HG02938 (cell line): ENCODE results near the gene JARID2.
"Not testable (repeated sequence)": the region's sequence is repeated elsewhere in the genome, so short reads cannot be mapped to it uniquely, and the experiment has no call there.

Experiments used
- ATAC-seq: cut with Tn5 transposase; IDR thresholded peaks from one replicate; pipeline ENCODE4 v1.9.1; 2021; ENCODE audit warnings: mild to moderate bottlenecking, moderate library complexity; ENCODE audit not compliant: unreplicated experiment

Gene JARID2

DNA sequence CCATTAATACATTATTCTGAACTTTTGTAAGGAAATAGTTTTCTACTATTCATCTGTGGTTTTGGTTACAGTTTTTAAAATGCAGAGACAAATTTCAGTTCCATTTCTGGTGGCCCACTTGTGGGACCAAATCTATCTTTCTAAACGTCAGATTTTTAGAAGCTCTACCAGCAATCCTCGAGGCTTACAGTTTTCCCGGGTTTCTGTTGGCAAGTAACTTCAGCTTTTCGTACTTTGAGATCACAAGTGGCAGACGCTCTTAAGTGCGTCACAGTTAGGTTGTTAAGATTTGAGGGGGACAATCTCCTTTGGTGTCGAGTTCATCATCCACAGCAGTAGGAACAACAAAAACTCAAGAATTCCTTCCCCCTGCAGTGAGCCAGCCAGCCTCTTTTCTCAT is 60.0 kb downstream of the JARID2 start:
- peak; percentile 11 for ATAC-seq

DNA sequence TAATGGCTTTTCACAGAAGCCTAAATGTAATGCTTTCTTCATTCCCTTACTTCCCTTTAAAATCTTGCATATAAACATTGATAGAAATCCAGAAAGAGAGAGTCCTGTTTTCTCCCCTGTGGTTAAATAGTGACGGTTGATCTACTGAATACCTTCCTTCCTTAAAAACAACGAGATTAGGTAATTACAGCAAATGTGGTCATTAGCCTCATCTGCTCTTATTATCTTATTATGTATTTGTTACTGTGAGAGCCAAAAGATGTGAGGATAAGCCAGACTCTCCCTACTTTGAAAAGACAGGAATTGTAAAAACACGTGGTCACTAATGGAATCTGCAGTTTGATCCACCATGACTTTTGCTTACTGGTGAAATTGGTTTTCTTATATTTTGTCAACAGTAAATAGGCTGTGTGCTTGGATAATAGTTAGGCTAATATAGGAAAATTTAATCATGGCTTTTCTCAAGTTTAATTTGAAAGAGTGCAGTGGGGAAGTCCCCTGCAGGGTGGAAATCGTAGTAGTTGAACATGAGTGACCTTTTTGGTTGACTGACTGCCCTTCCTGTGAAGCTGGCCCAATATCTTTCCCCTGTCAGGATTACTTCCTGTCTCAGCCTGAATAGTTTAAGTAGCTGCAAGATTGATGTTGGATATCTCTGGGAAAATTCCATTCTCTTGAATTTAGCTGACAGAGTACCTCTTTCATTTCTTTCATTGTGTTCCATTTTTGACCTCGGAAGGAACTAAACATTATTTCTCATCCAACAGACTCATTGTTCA is 62.8 kb downstream of the JARID2 start:
- ATAC-seq = no peak

DNA sequence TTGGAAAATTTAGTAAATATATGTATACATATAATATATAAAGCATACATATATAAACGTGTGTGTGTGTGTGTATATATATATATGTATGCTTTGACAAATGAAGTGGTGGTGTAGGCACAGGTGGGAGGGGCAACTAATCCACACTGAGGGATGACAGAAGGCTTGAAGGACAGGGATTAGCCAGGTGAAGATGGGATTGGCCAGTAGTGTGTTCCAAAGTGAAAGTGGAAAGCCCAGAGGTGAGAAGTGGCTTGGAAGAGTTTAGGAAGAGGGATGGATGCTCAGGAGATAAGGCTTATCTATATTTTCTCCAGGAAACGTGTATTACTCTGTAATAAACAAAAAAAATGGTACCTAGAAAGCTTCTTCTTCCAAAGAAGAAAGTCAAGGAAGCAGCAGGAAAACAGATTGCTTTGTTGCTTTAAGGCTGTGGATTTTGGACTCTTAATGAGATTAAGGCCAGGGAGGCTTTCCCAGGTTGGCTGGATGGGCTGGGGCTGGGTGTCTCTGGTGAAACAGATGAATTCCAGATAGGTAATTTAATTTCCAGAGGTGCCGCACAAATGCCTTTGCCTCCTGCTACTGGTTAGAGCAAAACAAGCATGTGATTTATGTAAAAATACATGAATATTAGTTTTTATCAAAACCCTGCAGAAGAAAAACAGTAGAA is 63.9 kb downstream of the JARID2 start:
- no peak for ATAC-seq

DNA sequence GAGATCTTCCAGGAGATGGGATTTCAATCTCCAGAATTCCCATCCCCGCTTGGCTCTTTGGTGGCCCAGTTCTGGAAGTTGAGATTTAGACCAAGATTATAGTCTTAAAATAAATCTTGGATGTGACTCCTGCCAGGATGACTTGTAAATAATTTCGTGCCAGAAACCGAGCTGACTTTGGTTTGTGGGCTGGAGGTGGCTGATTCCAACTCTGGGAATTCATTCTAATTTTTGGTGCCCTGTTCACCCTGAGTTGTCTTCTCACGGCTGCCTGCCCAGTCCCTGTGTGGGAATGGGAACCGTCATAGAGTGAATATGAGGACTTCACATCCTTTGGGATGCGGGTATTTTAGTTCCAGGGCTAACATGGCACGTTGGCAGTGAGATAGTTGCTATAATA is 64.8 kb downstream of the JARID2 start:
- no peak for ATAC-seq

GRCh38 chr6:15312500-15312899 is 66.6 kb downstream of the JARID2 start:
- no peak for ATAC-seq

- ATAC-seq = no peak
Observed at GRCh38 chr6:15313367-15313766, 67.5 kb downstream of the JARID2 start.

DNA sequence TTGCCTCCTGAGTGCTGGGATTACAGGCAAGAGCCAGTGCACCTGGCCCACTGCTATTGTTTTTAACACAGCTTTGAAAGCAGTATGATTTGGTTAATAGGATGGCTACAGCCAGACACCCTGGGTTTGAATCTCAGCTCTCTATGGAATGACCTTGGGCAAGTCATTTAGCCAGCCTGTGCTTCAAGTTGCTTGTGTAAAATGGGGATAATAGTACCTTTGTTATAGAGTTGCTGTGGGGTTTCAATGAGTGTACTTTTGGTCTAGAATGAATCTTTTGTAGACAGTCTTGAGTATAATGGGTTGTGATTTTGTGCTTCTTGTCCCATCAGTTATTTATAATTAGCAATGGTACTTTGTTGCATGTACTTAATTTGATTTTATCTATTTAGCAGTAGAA is 70.9 kb downstream of the JARID2 start:
- no peak for ATAC-seq

GRCh38 chr6:15317251-15317650 is 71.4 kb downstream of the JARID2 start:
- no peak for ATAC-seq

- ATAC-seq = no peak
Observed at GRCh38 chr6:15317934-15318902, 72.3 kb downstream of the JARID2 start.

DNA sequence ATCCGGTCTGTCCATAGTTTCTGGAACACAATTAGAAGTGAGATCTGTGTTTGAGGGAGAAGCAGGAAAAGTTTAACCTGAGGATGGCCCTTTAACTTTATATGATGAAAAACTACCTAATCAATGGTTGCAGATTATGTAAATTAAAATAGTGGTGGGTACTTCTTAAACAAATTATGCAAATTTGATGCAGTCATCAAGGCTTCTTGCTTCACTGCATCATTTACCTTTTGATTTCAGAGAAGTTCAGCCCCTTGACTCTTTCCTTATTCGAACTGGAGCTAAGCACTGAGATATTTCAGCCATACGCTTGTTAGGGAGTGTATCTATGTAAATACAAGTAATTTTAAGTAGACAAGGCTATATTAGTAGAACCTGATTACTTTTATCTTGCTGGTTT is 73.8 kb downstream of the JARID2 start:
- no peak for ATAC-seq

- ATAC-seq = no peak
Observed at GRCh38 chr6:15320693-15321092, 74.8 kb downstream of the JARID2 start.

GRCh38 chr6:15322184-15322583 is 76.3 kb downstream of the JARID2 start:
- no peak for ATAC-seq

GRCh38 chr6:15322781-15323536 is 77.1 kb downstream of the JARID2 start:
- ATAC-seq = no peak

- not testable (repeated sequence) for ATAC-seq
Observed at GRCh38 chr6:15323611-15324010, 77.7 kb downstream of the JARID2 start.

DNA sequence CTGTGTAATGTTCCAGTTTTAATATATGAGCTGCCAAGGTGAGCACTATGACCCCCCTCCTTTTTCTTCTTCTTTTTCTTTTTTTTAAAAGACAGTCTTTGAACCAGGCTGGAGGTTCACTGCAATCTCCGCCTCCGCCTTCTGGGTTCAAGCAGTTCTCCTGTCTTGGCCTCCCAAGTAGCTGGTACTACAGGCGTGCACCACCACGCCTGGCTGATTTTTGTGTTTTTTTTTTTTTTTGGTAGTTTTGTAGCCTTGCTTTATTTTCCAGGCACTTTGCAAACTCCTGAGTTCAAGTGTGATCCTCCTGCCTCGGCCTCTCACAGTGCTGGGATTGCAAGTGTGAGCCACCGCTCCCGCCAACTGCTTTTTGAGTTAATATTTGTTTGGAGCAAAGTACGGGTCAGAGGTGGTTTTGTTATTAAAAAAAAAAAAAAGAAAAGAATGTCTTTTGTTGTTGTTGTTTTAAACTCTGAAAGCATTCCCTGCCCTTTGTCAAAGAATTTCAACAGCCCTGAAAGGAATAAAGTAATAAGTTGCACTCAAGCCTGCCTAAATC is 78.6 kb downstream of the JARID2 start:
- no peak for ATAC-seq

GRCh38 chr6:15325540-15325955 is 79.7 kb downstream of the JARID2 start:
- no peak for ATAC-seq

DNA sequence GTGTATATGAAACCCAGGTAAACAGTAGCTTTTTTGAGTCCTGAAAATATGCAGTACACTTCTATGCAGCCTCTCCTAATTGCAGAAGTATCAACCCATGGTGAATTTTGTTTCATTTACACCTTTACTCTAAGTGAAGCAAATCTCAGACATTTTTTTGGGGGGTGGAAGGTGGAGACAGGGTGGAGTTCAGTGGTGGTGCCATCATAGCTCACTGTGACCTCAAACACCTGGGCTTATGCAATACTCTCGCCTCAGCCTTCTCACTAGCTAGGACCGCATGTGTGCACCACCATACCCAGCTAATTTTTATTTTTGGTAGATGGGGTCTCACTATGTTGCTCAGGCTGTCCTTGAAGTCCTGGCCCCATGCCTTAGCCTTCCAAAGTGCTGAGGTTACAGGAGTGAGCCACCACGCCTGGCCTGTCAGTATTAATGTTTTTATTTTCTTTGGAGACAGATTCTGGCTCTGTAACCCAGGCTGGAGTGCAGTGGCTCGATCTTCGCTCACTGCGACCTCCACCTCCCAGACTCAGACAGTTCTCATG is 80.3 kb downstream of the JARID2 start:
- no peak for ATAC-seq

DNA sequence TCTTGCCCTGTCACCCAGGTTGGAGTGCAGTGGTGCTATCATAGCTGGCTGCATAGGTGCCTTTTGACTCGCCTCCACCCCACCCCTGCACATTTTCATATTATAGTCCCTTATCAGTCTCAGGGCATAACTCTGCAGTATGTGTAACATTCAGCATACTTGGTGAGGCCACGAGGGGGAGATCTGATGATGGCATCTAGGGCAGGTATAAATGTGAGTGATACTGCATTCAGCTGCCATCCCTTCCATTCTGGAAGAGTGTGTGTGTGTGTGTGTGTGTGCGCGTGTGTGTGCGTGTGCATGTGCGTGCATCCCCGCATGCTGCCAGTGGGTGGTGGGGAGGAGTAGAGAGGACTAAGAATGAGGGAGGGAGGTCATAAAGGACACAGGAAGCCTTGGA is 81.4 kb downstream of the JARID2 start:
- ATAC-seq = no peak

GRCh38 chr6:15329197-15329671 is 83.4 kb downstream of the JARID2 start:
- no peak for ATAC-seq
